HG03565 (cell line): ENCODE results near the gene HECTD1.
"Not testable (repeated sequence)": the region's sequence is repeated elsewhere in the genome, so short reads cannot be mapped to it uniquely, and the experiment has no call there.

Experiments
- ATAC-seq: cut with Tn5 transposase; IDR thresholded peaks from one replicate; pipeline ENCODE4 v1.9.1; 2021; ENCODE audit warnings: mild to moderate bottlenecking, moderate library complexity; ENCODE audit not compliant: unreplicated experiment

HECTD1 gene

DNA sequence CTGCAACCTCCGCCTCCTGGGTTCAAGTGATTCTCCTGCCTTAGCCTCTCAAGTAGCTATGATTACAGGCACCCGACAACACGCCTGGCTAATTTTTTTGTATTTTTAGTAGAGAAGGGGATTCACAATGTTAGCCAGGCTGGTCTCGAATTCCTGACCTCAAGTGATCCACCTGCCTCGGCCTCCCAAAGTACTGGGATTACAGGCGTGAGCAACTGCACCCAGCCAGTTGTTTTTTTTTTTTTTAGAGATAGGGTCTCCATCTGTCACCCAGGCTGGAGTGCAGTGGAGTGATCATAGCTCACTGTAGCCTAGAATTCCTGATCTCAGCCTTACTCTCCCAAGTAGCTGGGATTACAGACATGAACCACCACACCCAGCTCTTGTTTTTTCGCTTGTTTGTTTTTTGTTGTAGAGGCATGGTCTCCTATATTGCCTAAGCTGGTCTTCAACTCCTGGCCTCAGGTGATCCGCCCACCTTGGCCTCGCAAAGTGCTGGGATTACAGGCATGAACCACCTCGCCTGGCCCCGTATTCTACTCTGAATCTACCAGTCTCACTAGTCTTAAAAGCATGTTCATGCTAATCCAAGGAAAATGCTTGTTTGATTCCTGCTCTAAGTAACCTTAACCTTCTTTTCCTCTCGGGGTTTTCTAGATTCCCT is 149.8 kb downstream of the HECTD1 start:
- ATAC-seq, result no peak

DNA sequence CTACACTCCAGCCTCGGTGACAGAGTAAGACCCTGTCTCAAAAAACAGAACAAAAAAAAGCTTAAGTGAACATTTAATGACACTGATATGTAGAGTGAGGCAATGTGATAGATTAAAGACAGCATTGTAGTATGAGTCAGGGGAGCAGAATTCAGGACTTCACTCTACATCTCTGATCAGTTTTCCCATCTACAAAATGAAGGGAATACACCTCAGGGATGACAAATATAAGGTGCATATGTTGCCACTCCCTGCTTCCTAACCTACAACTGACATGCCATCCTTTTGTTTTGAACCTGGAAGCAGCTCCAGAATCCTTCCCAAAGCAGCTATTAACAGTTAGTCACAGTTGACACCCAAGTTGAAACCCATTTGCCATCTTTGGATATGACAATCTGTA is 150.6 kb downstream of the HECTD1 start:
- ATAC-seq, result no peak

DNA sequence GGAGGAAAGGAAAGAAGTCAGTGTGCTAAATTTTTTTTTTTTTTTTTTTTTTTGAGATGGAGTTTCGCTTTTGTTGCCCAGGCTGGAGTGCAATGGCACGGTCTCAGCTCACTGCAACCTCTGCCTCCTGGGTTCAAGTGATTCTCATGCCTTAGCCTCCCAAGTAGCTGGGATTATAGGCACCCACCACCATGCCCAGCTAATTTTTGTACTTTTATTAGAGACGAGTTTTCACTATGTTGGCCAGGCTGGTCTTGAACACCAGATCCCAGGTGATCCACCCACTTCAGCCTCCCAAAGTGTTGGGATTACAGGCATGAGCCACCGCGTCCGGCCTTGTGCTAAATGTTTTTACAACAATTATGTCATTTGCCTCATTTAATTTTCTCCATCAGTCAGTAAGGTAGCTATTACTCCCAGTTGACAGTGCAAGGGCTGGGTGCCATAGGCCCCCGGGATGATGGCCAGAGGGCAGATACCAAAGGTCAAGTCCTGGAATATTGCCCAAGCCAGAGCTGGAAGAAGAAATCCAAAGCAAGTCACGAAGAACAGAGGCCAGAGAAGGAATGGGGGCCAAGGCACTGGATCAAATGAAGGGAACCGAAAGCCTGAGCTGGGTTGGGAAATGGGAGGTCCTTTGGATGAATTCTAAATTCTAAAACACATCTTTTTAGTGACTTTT is 154.5 kb downstream of the HECTD1 start:
- ATAC-seq, result not testable (repeated sequence)

DNA sequence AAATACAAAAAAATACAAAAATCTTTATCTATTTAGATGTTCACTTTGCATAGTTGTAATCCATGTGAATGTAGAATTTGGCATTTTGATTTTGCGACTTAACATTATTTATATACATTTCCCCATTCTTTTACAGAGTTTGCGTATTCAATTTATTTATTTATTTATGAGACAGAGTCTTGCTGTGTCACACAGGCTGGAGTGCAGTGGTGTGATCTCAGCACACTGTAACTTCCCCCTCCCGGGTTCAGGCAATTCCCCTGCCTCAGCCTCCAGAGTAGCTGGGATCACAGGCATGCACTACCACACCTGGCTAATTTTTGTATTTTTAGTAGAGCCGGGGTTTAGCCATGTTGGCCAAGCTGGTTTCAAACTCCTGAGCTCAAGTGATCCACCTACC is 156.1 kb downstream of the HECTD1 start:
- ATAC-seq, result no peak

DNA sequence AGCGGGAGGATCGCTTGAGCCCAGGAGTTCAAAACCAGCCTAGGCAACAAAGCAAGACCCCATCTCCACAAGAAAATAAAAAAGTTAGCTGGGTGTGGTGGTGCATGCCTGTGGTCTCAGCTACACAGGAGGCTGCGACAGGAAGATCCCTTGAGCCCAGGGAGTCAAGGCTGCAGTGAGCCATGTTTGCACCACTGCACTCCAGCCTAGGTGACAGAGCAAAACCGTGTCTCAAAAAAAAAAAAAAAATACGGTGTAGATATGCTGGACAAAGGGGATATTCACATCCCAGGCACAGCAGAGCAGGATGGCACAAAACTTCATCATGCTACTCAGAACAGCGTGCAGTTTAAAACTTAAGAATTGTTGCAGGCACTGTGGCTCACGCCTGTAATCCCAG is 156.6 kb downstream of the HECTD1 start:
- no peak for ATAC-seq
